Measurements from ENCODE around the gene KCNQ1. TPM values are rescaled to one million over a fixed set of nuclear protein-coding genes. Genes with fewer than 3 reads are reported as not detected.
A peak's percentile ranks its signal among the peaks of the same experiment; 100 is the strongest.

Gene KCNQ1
- total RNA-seq, 6 donors from 2014 or later: 18.0 to 45.4 (median 32.7) TPM

DNA sequence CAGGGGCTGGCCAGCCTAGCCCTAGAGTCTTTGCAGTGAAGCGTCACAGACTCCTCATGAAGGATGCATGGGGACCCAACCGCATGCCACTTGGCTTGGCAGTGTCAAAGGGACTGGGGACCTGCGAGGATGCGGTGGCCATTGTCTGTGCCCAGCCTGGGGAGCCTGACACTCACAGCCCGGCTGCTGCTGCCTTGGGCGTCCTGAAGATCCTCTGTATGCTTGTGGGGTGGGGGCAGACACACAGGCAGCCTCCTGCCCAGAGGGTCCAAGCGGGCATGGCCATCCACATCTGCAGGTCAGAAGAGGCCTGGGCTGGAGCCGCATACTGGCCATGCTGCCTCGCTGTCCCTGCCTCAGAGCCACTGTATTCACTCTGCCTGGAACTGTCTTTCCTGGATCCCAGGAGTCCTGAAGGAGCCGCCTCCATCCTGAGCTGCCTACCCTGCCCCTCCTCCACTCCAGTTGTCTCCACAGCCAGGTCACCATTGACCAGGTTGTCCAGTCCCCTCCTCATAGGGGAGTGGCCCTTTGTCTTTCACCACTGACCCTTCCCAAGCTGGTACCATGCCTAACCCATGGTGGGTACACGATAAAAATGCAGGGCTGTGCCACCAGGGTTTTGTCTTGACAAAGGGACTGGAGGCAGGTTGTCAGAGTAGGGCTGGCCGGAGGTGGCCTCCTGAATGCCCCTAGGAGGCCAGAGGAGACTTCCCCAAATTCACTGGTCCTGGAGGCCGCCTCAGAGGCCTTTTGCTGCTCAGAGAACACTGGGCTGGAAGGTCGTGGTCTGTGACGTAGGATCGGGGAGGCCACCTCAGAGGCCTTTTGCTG lies 148.0 kb downstream of the KCNQ1 start:
- ATAC-seq (ENCODE audit: low FRiP score in 2 of 2): no peak
- DNase-seq: peak in 1 of 2 donors; percentile 45
- H3K4me1 ChIP-seq: no peaks in the 10 kb centered on the region
- 95 to 96% methylated on average over 9 to 16 of the region's 16 CpGs for WGBS, 2 donors
- peaks cover 0 to 24% (median 6%) of the 10 kb centered on the region in 4 donors for H3K36me3 ChIP-seq
- no peaks in the 10 kb centered on the region for H3K27me3 ChIP-seq
- H3K4me3 ChIP-seq: no peak overlapping the region
- peaks cover 0 to 3% (median 0%) of the 10 kb centered on the region in 4 donors for H3K9me3 ChIP-seq
- no peak overlapping the region for H3K27ac ChIP-seq
- TF ChIP-seq, protein P1, sequence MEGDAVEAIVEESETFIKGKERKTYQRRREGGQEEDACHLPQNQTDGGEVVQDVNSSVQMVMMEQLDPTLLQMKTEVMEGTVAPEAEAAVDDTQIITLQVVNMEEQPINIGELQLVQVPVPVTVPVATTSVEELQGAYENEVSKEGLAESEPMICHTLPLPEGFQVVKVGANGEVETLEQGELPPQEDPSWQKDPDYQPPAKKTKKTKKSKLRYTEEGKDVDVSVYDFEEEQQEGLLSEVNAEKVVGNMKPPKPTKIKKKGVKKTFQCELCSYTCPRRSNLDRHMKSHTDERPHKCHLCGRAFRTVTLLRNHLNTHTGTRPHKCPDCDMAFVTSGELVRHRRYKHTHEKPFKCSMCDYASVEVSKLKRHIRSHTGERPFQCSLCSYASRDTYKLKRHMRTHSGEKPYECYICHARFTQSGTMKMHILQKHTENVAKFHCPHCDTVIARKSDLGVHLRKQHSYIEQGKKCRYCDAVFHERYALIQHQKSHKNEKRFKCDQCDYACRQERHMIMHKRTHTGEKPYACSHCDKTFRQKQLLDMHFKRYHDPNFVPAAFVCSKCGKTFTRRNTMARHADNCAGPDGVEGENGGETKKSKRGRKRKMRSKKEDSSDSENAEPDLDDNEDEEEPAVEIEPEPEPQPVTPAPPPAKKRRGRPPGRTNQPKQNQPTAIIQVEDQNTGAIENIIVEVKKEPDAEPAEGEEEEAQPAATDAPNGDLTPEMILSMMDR (IDR thresholded peaks at IDR 0.05): no peak
- no peak for TF ChIP-seq POLR2A (IDR thresholded peaks at IDR 0.05)
- TF ChIP-seq POLR2AphosphoS5 (IDR thresholded peaks at IDR 0.05): no peak
- TF ChIP-seq EP300 (IDR thresholded peaks at IDR 0.05): no peak

DNA sequence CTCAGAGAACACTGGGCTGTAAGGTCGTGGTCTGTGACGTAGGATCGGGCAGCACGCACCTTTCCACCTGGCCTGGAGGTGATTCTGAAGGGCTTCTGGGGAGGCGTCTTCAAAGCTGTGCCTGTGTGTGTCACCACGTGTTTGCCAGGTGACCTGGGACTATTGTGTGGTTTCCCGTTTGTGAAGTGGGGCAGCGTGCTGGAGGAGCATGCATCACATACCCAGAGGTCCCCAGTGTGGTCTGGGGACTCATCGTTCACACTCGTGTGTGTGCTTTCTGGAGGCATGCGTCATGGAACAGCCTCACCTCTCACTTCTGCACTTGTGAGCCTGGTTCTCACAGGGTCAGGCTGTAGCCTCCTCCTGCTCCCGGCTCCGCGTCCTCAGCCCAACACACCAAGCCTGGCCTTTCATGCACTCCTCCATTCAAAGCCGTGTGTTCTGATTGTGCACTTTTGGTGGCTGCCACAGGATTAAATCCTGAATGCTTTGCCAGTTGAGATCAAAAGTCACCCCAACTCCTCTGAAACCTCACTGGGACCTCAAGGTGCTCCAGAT lies 148.7 kb downstream of the KCNQ1 start:
- peaks cover 0 to 6% (median 2%) of the 10 kb centered on the region in 4 donors for H3K9me3 ChIP-seq
- DNase-seq (no peak), ATAC-seq (ENCODE audit: low FRiP score in 2 of 2) (no peak)
- H3K27me3 ChIP-seq: no peaks in the 10 kb centered on the region
- 92 to 95% methylated on average over 9 to 15 of the region's 15 CpGs for WGBS, 2 donors
- peaks cover 0 to 22% (median 6%) of the 10 kb centered on the region in 4 donors for H3K36me3 ChIP-seq
- H3K27ac ChIP-seq: no peak overlapping the region
- TF ChIP-seq POLR2A (IDR thresholded peaks at IDR 0.05): no peak
- TF ChIP-seq EP300 (IDR thresholded peaks at IDR 0.05): no peak
- no peak for TF ChIP-seq POLR2AphosphoS5 (IDR thresholded peaks at IDR 0.05)
- TF ChIP-seq, protein P1 (IDR thresholded peaks at IDR 0.05): no peak
- H3K4me3 ChIP-seq: no peak overlapping the region
- no peaks in the 10 kb centered on the region for H3K4me1 ChIP-seq

DNA sequence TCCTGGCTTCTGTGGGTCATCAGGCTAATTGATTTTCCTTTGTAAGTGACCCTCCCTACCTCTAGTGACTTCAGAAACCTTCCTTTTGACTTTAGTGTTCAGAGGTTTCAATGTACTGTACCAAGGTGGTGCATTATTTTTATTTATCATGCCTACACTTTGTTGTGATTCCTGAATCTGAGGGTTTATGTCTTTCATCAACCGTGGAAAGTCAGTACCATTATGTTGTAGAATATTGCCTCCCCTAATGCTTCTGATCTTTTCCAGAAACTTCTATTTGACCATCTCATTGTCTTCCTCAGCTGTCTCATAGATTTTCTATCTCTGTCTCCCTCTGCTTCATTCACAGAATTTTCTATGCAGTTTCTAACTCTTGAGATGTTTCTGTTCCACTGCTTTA lies 149.5 kb downstream of the KCNQ1 start:
- no peak for ATAC-seq (ENCODE audit: low FRiP score in 2 of 2)
- H3K4me3 ChIP-seq: no peak overlapping the region
- 91 to 96% methylated on average over 1 of the region's 1 CpG for WGBS, 2 donors

DNA sequence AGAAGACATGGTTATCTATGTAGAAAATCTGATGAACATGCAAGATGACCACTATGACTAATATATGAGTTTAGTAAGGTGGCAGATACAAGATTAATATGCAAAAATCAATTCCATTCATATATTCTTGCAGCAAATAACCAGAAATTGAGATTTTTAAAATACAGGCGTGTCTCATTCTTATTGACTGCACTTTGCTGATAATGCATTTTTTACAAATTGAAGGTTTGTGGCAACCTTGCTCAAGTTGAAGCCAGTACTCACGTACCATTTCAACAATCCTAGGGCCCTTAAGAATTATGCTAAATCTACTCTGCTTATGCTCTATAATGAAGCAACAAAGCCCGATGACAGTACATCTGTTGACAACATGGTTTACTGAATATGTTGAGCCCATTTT lies 150.4 kb downstream of the KCNQ1 start:
- no peak for TF ChIP-seq EP300 (IDR thresholded peaks at IDR 0.05)
- TF ChIP-seq POLR2A (IDR thresholded peaks at IDR 0.05): no peak
- TF ChIP-seq POLR2AphosphoS5 (IDR thresholded peaks at IDR 0.05): no peak
- TF ChIP-seq, protein P1 (IDR thresholded peaks at IDR 0.05): no peak
- Histone ChIP-seq H3K9me3 (peaks cover 0 to 6% (median 2%) of the 10 kb centered on the region in 4 donors), H3K27me3 (no peaks in the 10 kb centered on the region), H3K27ac (no peak overlapping the region), H3K4me3 (no peak overlapping the region), H3K4me1 (no peaks in the 10 kb centered on the region), H3K36me3 (peaks cover 0 to 9% (median 0%) of the 10 kb centered on the region in 4 donors)
- no peak for DNase-seq
- no peak for ATAC-seq (ENCODE audit: low FRiP score in 2 of 2)
- 95 to 96% methylated on average over 3 of the region's 3 CpGs for WGBS, 2 donors

More for the DNA sequence above, 149.5 kb downstream of the KCNQ1 start:
- no peak overlapping the region for H3K27ac ChIP-seq
- TF ChIP-seq, protein P1 (IDR thresholded peaks at IDR 0.05): no peak
- no peak for TF ChIP-seq POLR2AphosphoS5 (IDR thresholded peaks at IDR 0.05)
- peaks cover 0 to 6% (median 2%) of the 10 kb centered on the region in 4 donors for H3K9me3 ChIP-seq
- H3K4me1 ChIP-seq: no peaks in the 10 kb centered on the region
- no peaks in the 10 kb centered on the region for H3K27me3 ChIP-seq
- no peak for DNase-seq
- peaks cover 0 to 18% (median 3%) of the 10 kb centered on the region in 4 donors for H3K36me3 ChIP-seq

All from upper lobe of left lung (tissue), 6 donors.